Urinary bladder (tissue), 4 donors: ENCODE data around the gene CDC16. TPM values are rescaled to one million over a fixed set of nuclear protein-coding genes. Genes with fewer than 3 reads are reported as not detected.

Experiments
- DNase-seq: peaks from one replicate; pipeline ENCODE4 v3.0.0-alpha.2; 2015; ENCODE audit errors: extremely low spot score
- H3K27ac ChIP-seq: one replicate; pipeline ENCODE4 v1.5.1; 2013; ENCODE audit warnings: low read depth, mild to moderate bottlenecking, moderate library complexity
- H3K36me3 ChIP-seq: one replicate; pipeline ENCODE4 v1.6.1; 2013; ENCODE audit warnings: mild to moderate bottlenecking, moderate library complexity; ENCODE audit not compliant: insufficient read depth
- H3K4me1 ChIP-seq: one replicate; pipeline ENCODE4 v1.6.1; 2013; ENCODE audit warnings: mild to moderate bottlenecking, moderate library complexity; ENCODE audit not compliant: insufficient read depth
- H3K4me3 ChIP-seq: one replicate; pipeline ENCODE4 v1.5.1; 2013; ENCODE audit warnings: low read depth, low read length
- WGBS: extraction: QIAGEN DNeasy Blood & Tissue Kit; methylation state at CpG from one replicate; pipeline ENCODE4 v1.1.7; 2013; 5-methylcytosine and 5-hydroxymethylcytosine counted together
- polyA plus RNA-seq: library from polyadenylated mRNA; stranded (reverse); fragments of 200-250 nt; gene quantifications from one replicate; pipeline ENCODE4 v1.2.3, GENCODE V29; 2013
- total RNA-seq: library from RNA; depleted of rRNA; stranded (reverse); fragments of >200 nt; gene quantifications from one replicate; pipeline ENCODE4 v1.2.3, GENCODE V29; 2014
- donor health status: healthy with polysubstance abuse.
- donor health status: healthy.

The CDC16 gene
- total and polyA plus RNA-seq, 2 donors = 41.9 to 111 TPM

- no peak overlapping the region for H3K27ac ChIP-seq
- WGBS = 88% methylated on average over 6 of the region's 6 CpGs
- peaks cover 2% of the 10 kb centered on the region for H3K36me3 ChIP-seq
These were observed 75.2 kb downstream of the CDC16 start for GRCh38 chr13:114309806-114310410.

GRCh38 chr13:114310956-114311355 is 76.3 kb downstream of the CDC16 start:
- peaks cover 2% of the 10 kb centered on the region for H3K36me3 ChIP-seq
- no peak overlapping the region for H3K27ac ChIP-seq
- 60% methylated on average over 5 of the region's 5 CpGs for WGBS
- DNase-seq = no peak
- no peak overlapping the region for H3K4me3 ChIP-seq
- no peaks in the 10 kb centered on the region for H3K4me1 ChIP-seq

More at GRCh38 chr13:114309806-114310410, 75.2 kb downstream of the CDC16 start:
- H3K4me3 ChIP-seq = no peak overlapping the region
- no peaks in the 10 kb centered on the region for H3K4me1 ChIP-seq
- no peak for DNase-seq

DNA sequence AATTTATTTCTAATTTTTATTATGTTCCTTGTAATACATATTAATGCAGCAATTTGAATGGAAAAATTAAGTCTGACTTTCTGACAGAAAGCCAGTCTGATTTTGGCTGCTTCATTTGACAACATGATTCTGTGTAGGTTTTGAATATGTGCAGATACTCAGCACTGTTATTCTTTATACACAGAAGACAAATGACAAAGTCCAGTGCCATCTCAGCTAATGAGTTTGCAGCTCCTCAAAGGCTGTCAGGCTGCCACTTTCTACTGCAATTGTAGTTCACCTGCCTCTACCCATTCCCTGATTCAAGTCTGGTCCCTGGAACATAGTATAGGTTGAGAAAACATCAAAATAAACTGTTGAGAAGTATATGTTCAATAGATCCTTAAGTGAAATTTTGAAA is 76.7 kb downstream of the CDC16 start:
- DNase-seq = no peak
- H3K4me1 ChIP-seq = no peaks in the 10 kb centered on the region
- H3K4me3 ChIP-seq = no peak overlapping the region
- no peak overlapping the region for H3K27ac ChIP-seq
- H3K36me3 ChIP-seq = peaks cover 2% of the 10 kb centered on the region

GRCh38 chr13:114311908-114312307 is 77.2 kb downstream of the CDC16 start:
- DNase-seq = no peak
- H3K4me1 ChIP-seq = no peaks in the 10 kb centered on the region
- H3K36me3 ChIP-seq = peaks cover under 1% of the 10 kb centered on the region
- no peak overlapping the region for H3K27ac ChIP-seq
- H3K4me3 ChIP-seq = no peak overlapping the region
- 57% methylated on average over 2 of the region's 2 CpGs for WGBS

- DNase-seq = no peak
- Histone ChIP-seq H3K27ac (peak overlapping the region; percentile 88), H3K4me1 (no peaks in the 10 kb centered on the region), H3K4me3 (peak overlapping the region; percentile 95), H3K36me3 (no peaks in the 10 kb centered on the region)
- WGBS = 88% methylated on average over 17 of the region's 17 CpGs
These were observed 78.6 kb downstream of the CDC16 start for GRCh38 chr13:114313061-114313860.

DNA sequence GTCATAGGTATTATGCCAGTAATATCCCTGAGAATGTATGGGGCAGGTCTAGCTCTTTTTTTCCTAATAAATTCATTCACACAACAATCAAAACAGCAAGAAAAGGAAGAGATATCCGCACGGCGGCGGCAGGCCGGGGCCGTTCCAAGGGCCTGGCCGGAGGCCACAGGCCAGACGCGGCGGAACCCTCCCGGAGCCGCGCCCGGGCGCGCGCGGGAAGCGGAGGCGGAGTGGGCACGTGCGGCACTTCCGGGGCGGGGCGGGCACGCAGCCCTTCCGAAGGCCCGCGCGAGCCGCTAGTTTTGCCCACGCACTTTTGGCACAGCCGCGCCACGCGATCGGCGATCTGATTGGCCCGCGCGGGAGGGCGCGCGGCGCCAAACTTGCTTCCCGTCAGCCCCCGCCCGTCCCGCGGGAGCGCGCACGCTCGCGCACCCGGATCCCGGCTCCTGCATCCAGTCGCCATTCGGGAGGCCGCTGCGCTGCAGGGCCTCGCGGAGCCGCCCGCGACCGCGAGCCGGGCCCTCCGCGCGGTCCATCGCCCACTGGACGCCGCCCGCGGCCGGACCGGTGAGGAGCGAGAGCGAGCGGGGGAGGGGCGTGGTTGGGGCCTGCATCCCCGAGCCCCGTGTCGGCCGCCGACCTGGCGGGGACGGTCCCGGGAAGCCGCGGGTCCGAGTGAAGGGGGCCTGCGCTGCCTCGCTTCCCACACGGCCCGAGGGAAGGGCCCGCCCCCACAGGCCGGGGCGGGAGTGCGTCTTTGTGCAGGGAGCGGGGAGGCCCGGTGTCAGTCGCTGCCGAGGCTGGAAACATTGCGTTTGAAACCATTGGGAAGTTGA is 79.6 kb downstream of the CDC16 start, which contains the start of gene CHAMP1:
Gene CHAMP1 (plus strand): TSS at position 430 of the 839 bp plus-strand sequence. CDS start 9,340 bp downstream, outside the sequence.
- under 1% methylated on average over 107 of the region's 107 CpGs for WGBS
- peak; percentile 77 for DNase-seq
- Histone ChIP-seq H3K4me3 (peak within 1 kb of the TSS; percentile 95), H3K36me3 (no peaks in the 10 kb centered on the region), H3K27ac (peak within 1 kb of the TSS; percentile 88), H3K4me1 (no peaks in the 10 kb centered on the region)

DNA sequence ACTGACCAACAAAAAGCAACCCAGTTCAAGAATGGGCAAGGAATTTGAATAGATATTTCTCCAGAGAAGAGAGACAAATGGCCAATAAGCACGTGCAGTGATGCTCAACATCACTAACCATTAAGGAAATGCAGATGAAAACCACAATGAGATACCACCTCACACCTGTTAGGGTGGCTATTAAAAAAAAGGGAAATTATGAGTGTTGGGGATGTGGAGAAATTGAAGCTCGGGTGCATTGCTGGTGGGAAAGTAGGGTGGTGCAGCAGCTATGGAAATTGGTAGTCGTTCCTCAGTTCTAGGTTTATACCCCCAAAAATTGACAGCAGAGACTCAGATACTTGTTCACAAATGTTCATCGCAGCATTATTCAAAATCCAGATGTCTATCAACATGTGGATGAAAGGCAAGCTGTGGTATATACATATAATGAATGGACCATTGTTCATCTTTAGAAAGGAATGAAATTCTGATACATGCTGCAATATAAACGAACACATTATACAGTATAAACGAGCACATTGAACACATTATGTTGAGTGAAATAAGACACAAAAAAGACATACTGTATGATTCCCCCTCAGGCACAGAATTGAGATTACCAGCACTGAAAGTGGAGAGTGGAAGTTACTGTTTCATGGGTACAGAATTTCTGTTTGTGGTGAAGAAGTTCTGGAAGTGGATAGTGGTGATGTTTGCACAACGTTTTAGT is 80.5 kb downstream of the CDC16 start:
- H3K27ac ChIP-seq = no peak overlapping the region
- H3K4me1 ChIP-seq = no peaks in the 10 kb centered on the region
- no peak for DNase-seq
- H3K4me3 ChIP-seq = peak overlapping the region; percentile 95
- WGBS = 24% methylated on average over 7 of the region's 7 CpGs
- no peaks in the 10 kb centered on the region for H3K36me3 ChIP-seq

- 31% methylated on average over 1 of the region's 1 CpG for WGBS
- Histone ChIP-seq H3K27ac (no peak overlapping the region), H3K4me3 (no peak overlapping the region), H3K36me3 (peaks cover 3% of the 10 kb centered on the region), H3K4me1 (no peaks in the 10 kb centered on the region)
- no peak for DNase-seq
These were observed 83.9 kb downstream of the CDC16 start for GRCh38 chr13:114318624-114319023.

DNA sequence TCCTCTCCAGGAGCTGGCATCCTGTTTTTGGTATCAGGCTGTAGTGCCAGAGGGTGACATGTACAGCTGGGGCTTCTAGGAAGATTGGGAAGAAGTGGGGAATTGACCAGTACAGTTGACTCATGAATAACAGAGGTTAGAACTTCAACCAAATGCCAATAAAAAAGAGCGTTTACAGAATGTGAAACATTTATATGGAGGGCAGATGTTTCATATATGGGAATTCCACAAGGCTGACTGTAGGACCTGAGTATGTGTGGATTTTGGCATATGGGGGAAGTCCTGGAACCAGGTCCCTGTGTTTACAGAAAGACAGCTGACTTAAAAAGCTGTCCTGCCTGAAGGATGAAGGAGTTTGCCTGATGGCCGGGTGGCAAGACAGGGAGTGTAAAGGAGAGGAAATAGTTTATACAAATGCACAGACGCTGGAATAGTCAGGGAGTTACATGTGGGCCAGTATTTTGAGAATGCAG is 84.8 kb downstream of the CDC16 start:
- Histone ChIP-seq H3K27ac (no peak overlapping the region), H3K36me3 (peaks cover 8% of the 10 kb centered on the region), H3K4me3 (no peak overlapping the region), H3K4me1 (no peaks in the 10 kb centered on the region)
- no peak for DNase-seq
- 32% methylated on average over 3 of the region's 3 CpGs for WGBS

DNA sequence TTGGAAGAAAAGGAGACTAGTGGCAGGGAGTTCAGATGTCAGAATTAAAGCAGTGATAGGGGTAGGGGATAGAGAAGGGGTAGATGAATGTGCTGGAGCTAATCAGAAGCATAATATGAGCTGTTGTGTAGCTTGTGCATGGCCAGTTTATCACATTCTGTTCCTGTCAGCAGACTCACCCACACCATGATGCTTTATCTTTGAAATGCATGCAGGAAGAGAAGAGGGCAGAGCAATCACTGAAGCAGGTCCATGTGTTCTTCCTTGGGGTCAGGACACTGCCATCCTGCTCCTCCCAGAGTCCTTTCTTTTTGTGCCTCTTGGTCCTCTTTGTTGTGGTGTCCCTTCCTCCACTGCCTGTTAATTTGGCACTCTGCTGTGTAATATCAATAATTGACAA is 85.4 kb downstream of the CDC16 start:
- Histone ChIP-seq H3K4me1 (no peaks in the 10 kb centered on the region), H3K36me3 (peaks cover 8% of the 10 kb centered on the region), H3K27ac (no peak overlapping the region), H3K4me3 (no peak overlapping the region)
- no peak for DNase-seq

DNA sequence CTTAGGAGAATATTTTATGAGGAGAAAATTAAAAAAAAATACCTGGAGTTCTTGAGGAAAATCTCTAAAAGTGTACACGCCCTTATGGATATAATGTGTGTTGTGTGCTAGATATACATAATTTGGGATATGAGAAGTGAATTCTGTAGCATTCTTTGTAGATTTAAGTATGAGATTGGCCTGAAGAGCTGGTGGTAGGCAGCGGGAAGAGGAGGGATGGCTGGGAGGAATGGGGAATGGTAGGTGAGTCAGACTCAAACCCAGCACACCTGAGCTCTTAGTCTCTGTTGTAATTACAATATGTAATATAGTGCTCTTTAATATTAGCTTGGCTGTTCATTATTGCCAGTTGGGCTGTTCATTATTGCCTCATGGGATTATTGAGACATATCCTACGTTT is 86.6 kb downstream of the CDC16 start:
- no peak for DNase-seq
- Histone ChIP-seq H3K27ac (no peak overlapping the region), H3K4me1 (no peaks in the 10 kb centered on the region), H3K4me3 (no peak overlapping the region), H3K36me3 (peaks cover 8% of the 10 kb centered on the region)
- 94% methylated on average over 3 of the region's 3 CpGs for WGBS
